Measurements from ENCODE around the gene ABHD12B. TPM values are rescaled to one million over a fixed set of nuclear protein-coding genes. Genes with fewer than 3 reads are reported as not detected.

The ABHD12B gene
- total RNA-seq, 1 donor from 2014 or later, result not detected

DNA sequence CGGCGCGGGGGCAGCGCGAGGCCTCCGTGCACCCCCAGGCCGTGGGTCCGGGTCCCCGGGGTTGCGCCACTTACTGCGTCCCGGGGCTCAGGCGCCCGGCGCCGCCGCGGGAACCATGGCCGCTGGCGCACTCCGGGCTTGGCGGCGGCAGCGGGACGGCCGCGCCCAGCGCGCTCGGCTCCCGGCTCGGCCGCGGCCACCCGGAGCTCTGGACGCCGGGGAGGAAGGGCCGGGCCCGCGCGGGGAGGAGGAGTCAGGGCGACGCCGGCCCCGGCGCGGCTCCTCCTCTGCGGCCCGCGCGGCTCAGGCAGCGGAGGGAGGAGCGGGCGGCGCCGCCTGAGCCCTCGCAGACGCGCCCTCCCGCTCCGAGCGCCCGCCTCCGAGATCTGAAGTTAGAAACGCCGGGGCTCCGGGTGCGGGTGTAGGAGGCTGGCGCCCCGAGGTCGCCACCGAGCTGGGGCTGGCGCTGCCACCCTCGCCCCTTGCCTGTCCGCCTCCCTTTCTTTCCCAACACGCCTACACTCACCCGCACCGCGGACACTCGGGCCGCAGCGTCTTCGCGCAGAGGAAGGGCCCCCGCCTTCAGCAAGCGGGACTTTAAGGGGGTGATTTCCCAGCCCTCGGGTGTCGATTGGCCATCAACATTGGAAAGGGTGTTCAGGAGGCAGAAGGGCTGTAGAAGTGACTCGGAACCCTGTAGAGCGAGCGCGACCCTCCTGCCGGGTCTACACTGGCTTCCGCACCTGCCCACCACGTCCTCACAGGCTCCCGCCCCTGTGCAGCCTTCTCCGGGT, 40.7 kb upstream of the ABHD12B start, which contains the start of gene NIN:
Gene NIN, minus strand, starts transcription at position 231 of the 794 bp plus-strand sequence. CDS start 9,106 bp downstream, outside the sequence.
- TF ChIP-seq, protein P1, sequence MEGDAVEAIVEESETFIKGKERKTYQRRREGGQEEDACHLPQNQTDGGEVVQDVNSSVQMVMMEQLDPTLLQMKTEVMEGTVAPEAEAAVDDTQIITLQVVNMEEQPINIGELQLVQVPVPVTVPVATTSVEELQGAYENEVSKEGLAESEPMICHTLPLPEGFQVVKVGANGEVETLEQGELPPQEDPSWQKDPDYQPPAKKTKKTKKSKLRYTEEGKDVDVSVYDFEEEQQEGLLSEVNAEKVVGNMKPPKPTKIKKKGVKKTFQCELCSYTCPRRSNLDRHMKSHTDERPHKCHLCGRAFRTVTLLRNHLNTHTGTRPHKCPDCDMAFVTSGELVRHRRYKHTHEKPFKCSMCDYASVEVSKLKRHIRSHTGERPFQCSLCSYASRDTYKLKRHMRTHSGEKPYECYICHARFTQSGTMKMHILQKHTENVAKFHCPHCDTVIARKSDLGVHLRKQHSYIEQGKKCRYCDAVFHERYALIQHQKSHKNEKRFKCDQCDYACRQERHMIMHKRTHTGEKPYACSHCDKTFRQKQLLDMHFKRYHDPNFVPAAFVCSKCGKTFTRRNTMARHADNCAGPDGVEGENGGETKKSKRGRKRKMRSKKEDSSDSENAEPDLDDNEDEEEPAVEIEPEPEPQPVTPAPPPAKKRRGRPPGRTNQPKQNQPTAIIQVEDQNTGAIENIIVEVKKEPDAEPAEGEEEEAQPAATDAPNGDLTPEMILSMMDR (IDR thresholded peaks at IDR 0.05; ENCODE audit: borderline replicate concordance), result no peak
- DNase-seq, result peak; percentile 84
- intact Hi-C loops (cut with micrococcal nuclease), result no loop called here
- Histone ChIP-seq H3K27ac (replicated peaks) (peak within 1 kb of the TSS; percentile 98), H3K36me3 (no peaks in the 10 kb centered on the region), H3K27me3 (ENCODE audit: low read depth) (peaks cover 4% of the 10 kb centered on the region), H3K9me3 (replicated peaks) (no peaks in the 10 kb centered on the region), H3K4me3 (peak within 1 kb of the TSS; percentile 94), H3K4me1 (peaks cover 42% of the 10 kb centered on the region)

DNA sequence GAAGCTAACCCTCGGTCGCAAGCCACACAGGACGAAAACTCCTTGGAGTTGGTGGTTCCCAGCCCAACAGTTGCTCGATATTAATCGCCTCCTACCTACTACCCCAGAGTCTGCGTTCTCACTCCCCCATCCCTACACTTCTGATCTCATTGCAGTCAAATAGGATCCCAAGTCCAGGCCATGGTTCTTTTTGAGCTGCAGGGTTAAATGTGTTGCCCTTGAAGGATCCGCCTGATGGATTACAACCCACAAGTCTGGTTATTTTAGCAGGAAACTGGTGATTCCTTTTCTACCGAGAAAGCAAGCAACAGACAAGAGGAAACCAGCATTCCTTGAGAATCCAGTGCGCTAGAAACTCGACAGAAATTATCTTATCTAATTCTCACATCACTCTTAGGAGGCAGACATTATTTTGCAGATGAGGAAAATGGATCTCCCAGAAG, 40.1 kb upstream of the ABHD12B start:
- DNase-seq, result no peak
- Histone ChIP-seq H3K9me3 (replicated peaks) (no peaks in the 10 kb centered on the region), H3K4me3 (peak overlapping the region; percentile 94), H3K27ac (replicated peaks) (peak overlapping the region; percentile 98), H3K36me3 (no peaks in the 10 kb centered on the region), H3K4me1 (peaks cover 39% of the 10 kb centered on the region), H3K27me3 (ENCODE audit: low read depth) (peaks cover 10% of the 10 kb centered on the region)
- intact Hi-C loops (cut with micrococcal nuclease), result no loop called here
- TF ChIP-seq, protein P1 (IDR thresholded peaks at IDR 0.05; ENCODE audit: borderline replicate concordance), result no peak

DNA sequence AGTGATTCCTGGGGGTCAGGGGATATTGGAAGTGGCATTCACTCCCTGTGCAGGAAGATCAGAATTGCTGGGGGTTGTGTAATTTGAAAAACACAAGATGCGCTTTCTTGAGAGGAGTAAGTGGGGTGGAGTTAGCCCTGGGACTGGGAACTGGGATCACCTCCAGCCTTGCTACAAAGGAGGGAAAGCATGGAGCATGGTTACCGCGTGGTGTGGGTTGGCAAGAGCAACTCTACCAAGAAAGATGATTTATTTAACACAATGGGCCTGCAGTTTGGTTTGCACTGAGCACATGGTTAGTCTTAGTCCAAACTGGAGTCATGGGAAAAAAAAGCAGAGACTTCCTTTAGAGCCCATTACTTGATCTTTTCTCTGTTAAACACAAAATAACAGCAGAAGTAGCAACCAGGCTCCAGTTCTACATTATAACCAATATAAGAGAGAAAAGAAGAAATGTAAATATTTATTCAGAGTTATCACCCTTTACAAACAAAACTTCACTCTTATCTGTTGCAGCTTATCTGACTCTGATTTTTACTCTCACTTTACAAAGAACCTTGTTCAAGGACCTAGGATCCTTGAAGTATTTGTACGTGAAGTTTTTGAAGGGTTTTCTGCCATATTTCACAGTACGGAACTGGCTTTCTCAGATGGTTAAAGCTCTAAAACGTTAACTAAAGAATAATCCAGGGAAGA, 38.8 kb upstream of the ABHD12B start:
- no peaks in the 10 kb centered on the region for H3K36me3 ChIP-seq
- TF ChIP-seq, protein P1 (IDR thresholded peaks at IDR 0.05; ENCODE audit: borderline replicate concordance), result no peak
- intact Hi-C loops (cut with micrococcal nuclease), result no loop called here
- H3K4me3 ChIP-seq, result no peak overlapping the region
- no peaks in the 10 kb centered on the region for H3K9me3 ChIP-seq (replicated peaks)
- H3K27ac ChIP-seq (replicated peaks), result no peak overlapping the region
- peaks cover 16% of the 10 kb centered on the region for H3K27me3 ChIP-seq (ENCODE audit: low read depth)
- H3K4me1 ChIP-seq, result peaks cover 34% of the 10 kb centered on the region
- no peak for DNase-seq

DNA sequence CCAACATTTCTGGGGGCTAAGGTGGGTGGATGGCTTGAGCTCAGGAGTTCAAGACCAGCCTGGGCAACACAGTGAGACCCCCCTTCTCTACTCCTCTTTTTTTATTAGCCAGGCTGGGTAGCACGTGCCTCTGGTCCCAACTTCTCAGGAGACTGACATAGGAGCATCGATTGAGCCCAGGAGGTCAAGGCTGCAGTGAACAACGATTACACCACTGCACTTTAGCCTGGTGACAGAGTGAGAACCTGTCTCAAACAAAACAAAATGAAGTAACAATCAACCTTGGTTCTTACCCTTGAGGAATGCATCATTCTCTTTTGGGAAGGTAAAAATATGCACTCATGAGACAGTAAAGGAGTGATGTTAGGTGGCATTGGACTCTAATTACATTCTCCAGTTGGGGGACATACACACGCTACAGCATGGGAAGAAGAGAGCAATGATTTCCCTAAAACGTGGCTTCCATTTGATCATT, 37.0 kb upstream of the ABHD12B start:
- Histone ChIP-seq H3K4me3 (no peak overlapping the region), H3K27ac (replicated peaks) (no peak overlapping the region), H3K4me1 (peaks cover 17% of the 10 kb centered on the region), H3K36me3 (no peaks in the 10 kb centered on the region), H3K9me3 (replicated peaks) (no peaks in the 10 kb centered on the region), H3K27me3 (ENCODE audit: low read depth) (peaks cover 16% of the 10 kb centered on the region)
- TF ChIP-seq, protein P1 (IDR thresholded peaks at IDR 0.05; ENCODE audit: borderline replicate concordance), result no peak
- intact Hi-C loops (cut with micrococcal nuclease), result no loop called here
- DNase-seq, result no peak

DNA sequence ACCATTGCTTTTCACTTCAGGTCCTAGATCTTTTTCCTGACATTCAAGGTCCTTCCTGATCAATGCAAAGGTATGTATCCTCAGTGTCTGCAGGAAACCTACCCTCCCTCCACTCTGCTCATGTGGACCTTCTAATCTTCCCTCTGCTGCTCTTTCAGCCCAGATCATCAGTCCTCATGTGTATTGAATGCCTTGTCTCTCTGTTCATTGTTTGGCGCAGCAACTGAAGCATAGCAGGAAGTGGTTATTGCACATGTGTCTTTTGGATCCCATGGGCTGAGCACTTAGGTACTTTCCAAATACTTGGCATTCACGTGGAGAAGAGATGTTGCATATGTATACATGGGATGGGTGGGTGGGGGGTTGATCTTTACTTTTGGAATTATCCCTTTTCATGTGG, 36.6 kb upstream of the ABHD12B start:
- no peak for DNase-seq
- TF ChIP-seq, protein P1 (IDR thresholded peaks at IDR 0.05; ENCODE audit: borderline replicate concordance), result no peak
- Histone ChIP-seq H3K36me3 (no peaks in the 10 kb centered on the region), H3K4me3 (no peak overlapping the region), H3K27me3 (ENCODE audit: low read depth) (peaks cover 16% of the 10 kb centered on the region), H3K27ac (replicated peaks) (no peak overlapping the region), H3K4me1 (peaks cover 12% of the 10 kb centered on the region), H3K9me3 (replicated peaks) (no peaks in the 10 kb centered on the region)
- intact Hi-C loops (cut with micrococcal nuclease), result no loop called here

Data from left ventricle myocardium inferior (tissue), 1 donor.